CD4-positive, alpha-beta T cell treated with Interferon gamma for 1 hour (primary cell): ENCODE results near the gene PMF1.

Experiments
- DNase-seq: peaks from one replicate; pipeline ENCODE4 v3.0.0-alpha.2; 2020

Gene PMF1

DNA sequence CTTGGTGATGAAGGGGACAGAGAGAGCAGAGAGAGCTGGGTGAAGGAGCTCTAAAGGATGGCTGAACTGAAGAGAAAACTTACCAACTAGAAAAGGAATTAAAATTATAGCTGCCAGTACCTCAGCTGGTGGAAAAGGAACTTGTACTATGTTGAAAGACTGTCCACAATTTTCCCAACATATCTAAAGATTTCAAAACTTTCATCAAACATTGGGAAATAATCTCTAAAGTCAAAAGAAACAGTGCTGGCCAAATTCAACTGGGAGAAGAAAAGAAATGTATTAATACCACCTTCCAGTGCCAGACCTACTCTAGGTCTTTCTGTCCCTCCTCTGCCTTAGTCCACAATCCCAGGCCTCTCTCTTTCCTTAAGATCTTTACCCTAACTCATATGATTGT, 63.7 kb downstream of the PMF1 start:
- no peak for DNase-seq

- DNase-seq, result no peak
Measured at GRCh38 chr1:156276966-156277381, 64.2 kb downstream of the PMF1 start.

- DNase-seq, result no peak
Measured at GRCh38 chr1:156279837-156280236, 67.0 kb downstream of the PMF1 start.

- no peak for DNase-seq
Measured at GRCh38 chr1:156281281-156281680, 68.5 kb downstream of the PMF1 start.

- DNase-seq, result no peak
Measured at GRCh38 chr1:156281693-156282478, 69.1 kb downstream of the PMF1 start.

DNA sequence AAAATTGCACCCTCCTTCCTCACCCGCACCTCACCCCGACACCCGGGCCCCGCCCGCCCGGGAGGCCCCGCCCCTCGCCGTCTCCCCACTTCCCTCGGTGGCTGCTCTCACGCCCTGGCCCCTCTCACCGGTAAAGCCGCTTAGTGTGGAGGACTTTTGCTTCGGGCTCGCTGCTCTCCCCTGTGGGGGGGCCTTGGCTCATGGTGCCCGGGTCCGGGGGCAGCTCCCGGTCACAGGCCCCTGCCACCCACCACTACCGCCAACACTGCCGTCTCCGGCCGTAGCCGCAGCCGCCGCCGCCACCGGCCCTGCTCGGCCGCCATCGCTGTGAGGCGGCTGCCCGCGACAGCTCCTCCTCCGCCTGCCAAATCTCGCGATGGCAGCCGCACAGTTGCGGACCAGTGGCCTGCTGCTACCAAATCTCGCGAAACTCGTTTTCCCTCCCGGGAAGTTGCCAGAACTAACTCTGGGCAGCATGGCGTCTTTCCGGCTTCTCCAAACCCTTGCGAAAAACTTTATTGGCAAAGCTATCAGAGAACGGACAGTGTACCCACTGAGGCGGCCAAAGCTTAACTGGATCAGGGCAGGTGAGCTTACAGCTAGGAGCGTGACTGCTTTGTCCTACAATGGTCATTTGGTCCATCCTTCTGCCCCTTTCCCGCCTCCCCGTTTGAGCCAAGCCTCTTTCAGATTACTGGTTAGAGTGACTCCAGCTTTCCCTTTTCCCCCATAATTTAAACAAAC, 69.8 kb downstream of the PMF1 start, which contains the start of gene SMG5:
SMG5 (minus strand) TSS at position 347 of the 744 bp plus-strand sequence; CDS start at position 202, 145 bp downstream.
- peak; percentile 97 for DNase-seq

DNA sequence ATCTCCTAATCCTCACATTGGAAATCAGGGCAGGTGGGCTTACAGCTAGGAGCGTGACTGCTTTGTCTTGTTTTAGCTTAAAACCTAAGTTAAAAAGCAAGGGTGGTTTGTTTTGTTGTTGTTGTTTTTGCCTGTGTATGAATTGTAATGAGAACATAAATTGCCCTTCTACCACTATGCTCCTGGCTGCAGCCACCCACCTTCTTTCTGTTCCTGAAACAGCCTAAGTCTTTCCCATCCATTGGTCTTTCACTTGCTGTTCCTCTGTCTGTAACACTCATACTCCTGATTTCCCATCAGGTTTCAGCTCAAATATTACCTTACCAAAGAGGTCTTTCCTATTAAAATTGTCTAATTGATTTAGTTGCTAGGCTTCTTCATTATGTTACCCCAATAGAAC, 70.7 kb downstream of the PMF1 start:
- DNase-seq, result no peak

DNA sequence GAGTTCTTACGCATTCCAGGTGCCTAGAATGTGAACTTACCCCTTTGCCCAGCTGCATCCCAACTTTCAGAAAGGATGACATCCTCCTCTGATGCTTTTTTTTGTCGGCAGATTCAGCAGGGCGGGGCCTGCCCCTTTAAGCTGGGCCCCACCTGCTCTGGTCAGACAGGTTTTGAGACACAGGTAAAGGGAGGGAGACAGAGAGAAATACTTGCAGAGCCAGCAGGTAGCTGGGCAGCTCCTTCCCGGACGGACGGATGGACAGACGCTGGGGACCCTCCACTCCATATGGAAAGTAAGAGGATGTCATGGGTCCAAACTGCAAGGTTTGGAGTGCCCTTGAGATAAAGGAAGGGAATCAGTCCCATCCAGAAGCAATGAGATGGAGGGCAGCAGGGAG, 71.3 kb downstream of the PMF1 start, which contains the start of gene TMEM79:
TMEM79 (plus strand) TSS at position 214 of the 400 bp plus-strand sequence. CDS start 902 bp downstream, outside the sequence.
- DNase-seq, result no peak

DNA sequence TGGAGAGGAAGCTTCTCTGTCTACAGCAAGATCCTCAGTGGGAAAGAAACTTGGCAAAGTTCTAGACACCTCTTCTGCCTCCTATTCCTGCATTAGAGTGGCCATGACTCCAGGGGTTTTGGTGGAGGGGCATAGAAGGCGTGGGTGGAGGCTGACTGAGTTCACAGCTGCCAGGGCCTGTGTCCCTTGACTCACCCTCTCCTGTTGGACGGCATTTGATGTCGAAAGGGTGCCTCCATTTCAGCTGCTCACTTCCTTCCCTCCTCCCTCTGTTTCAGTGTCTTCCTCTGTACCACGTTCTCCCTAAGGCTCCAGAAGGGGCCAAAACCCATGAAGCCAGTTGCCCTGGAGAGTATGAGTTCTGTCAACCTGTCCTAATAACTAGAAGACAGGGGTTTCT, 72.0 kb downstream of the PMF1 start:
- no peak for DNase-seq

DNA sequence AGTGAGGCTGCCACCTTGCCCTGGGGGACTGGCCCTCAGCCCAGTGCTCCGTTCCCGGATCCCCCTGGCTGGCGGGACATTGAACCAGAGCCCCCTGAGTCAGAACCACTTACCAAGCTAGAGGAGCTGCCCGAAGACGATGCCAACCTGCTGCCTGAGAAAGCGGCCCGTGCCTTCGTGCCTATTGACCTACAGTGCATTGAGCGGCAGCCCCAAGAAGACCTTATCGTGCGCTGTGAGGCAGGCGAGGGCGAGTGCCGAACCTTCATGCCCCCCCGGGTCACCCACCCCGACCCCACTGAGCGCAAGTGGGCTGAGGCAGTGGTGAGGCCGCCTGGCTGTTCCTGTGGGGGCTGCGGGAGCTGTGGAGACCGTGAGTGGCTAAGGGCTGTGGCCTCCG, 72.6 kb downstream of the PMF1 start:
- no peak for DNase-seq

DNA sequence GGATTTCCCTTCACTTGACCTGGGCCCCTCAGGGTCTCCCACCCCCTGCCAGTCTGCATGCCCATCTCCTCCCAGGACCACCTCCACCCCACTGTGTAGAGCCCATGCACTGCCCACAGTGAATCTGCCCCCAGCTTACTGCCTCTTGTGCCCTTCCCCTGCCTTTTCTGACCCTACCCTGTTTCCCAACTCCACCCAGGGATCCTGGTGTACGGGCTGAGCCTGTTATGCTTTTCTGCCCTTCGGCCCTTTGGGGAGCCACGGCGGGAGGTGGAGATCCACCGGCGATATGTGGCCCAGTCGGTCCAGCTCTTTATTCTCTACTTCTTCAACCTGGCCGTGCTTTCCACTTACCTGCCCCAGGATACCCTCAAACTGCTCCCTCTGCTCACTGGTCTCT, 73.3 kb downstream of the PMF1 start:
- DNase-seq, result no peak
